OCI-LY7 (cell line): ENCODE results near the gene MAP1B. TPM values are rescaled to one million over a fixed set of nuclear protein-coding genes. Genes with fewer than 3 reads are reported as not detected.
A peak's percentile ranks its signal among the peaks of the same experiment; 100 is the strongest.

ENCODE experiments used
- BruUV-seq: library from RNA; stranded (reverse); fragments of 400-500 nt; replicated peaks from 2 replicates; lab custom pipeline; 2021; lab: Mats Ljungman, UMichigan
- CTCF ChIA-PET: fragments of 300-600 bp; sonication (Branson Sonifier 250); formaldehyde crosslinking; loops from one replicate; lab custom pipeline; 2022; ENCODE audit warnings: antibody characterized with exemption; ENCODE audit not compliant: unreplicated experiment; lab: Charles Lee
- POLR2A ChIA-PET: fragments of 300-600 bp; sonication (Branson Sonifier 250); formaldehyde crosslinking; loops from one replicate; lab custom pipeline; 2022; ENCODE audit warnings: antibody characterized with exemption; lab: Charles Lee
- DNase-seq: peaks from one replicate; pipeline ENCODE4 v3.0.0-alpha.2; 2015; ENCODE audit warnings: low spot score
- H2AFZ ChIP-seq: fragments of 200-600 bp; sonication (generic), shearing (Covaris generic); 2 replicates; pipeline ENCODE4 v1.6.1; 2014; ENCODE audit warnings: mild to moderate bottlenecking, antibody characterized with exemption, low read length, moderate library complexity
- H3K27ac ChIP-seq: fragments of 200-600 bp; sonication (generic); 2 replicates; pipeline ENCODE4 v1.5.1; 2014; ENCODE audit warnings: mixed run types, low read depth, mild to moderate bottlenecking, moderate library complexity, low read length, inconsistent platforms; ENCODE audit not compliant: poor library complexity, severe bottlenecking
- H3K36me3 ChIP-seq: fragments of 200-600 bp; sonication (generic); 2 replicates; pipeline ENCODE4 v1.6.1; 2014; ENCODE audit warnings: mild to moderate bottlenecking, antibody characterized with exemption, low read length, moderate library complexity, mixed read lengths; ENCODE audit not compliant: insufficient read depth
- H3K4me1 ChIP-seq: fragments of 200-600 bp; sonication (generic); 2 replicates; pipeline ENCODE4 v1.5.1; 2014; ENCODE audit warnings: mild to moderate bottlenecking, low read length; ENCODE audit not compliant: insufficient read depth, poor library complexity, severe bottlenecking
- H3K4me2 ChIP-seq: fragments of 200-600 bp; sonication (generic); 2 replicates; pipeline ENCODE4 v1.6.1; 2014; ENCODE audit warnings: mild to moderate bottlenecking, low read length
- H3K4me3 ChIP-seq: fragments of 200-600 bp; sonication (generic); 2 replicates; pipeline ENCODE4 v1.5.1; 2014; ENCODE audit warnings: mild to moderate bottlenecking, low read depth, low read length; ENCODE audit not compliant: poor library complexity, severe bottlenecking
- H3K79me2 ChIP-seq: fragments of 200-600 bp; sonication (generic); 2 replicates; pipeline ENCODE4 v1.6.1; 2016; ENCODE audit warnings: low read depth, mild to moderate bottlenecking, low read length, moderate library complexity, mixed read lengths; ENCODE audit not compliant: insufficient read depth
- H3K9me2 ChIP-seq: fragments of 200-600 bp; sonication (generic); 2 replicates; pipeline ENCODE4 v1.6.1; 2016; ENCODE audit warnings: mild to moderate bottlenecking, low read length, mixed read lengths; ENCODE audit not compliant: insufficient read depth
- H3K9me3 ChIP-seq: fragments of 200-600 bp; sonication (generic); 2 replicates; pipeline ENCODE4 v1.6.1; 2014; ENCODE audit warnings: mild to moderate bottlenecking, mixed run types, low read length, mixed read lengths
- H4K20me1 ChIP-seq: fragments of 200-600 bp; sonication (generic); 2 replicates; pipeline ENCODE4 v1.6.1; 2014; ENCODE audit warnings: mild to moderate bottlenecking, antibody characterized with exemption, low read length, moderate library complexity, mixed read lengths; ENCODE audit not compliant: insufficient read depth
- EZH2phosphoT487 ChIP-seq: fragments of 200-600 bp; sonication (generic); IDR thresholded peaks from 2 replicates; pipeline ENCODE4 v1.6.1; 2018; ENCODE audit warnings: low read depth, borderline replicate concordance, mild to moderate bottlenecking, mixed run types, antibody characterized with exemption, low read length, moderate library complexity, mixed read lengths
- intact Hi-C: fragments of 100-400 bp; cut with micrococcal nuclease; formaldehyde crosslinking; loops from one replicate; pipeline ENCODE4 v1.10.0; 2022; ENCODE audit not compliant: unreplicated experiment
- total RNA-seq, 2 experiments: library from RNA; depleted of rRNA in 1 of 2; stranded (reverse); fragments of >200 nt in 1 of 2; shearing (Covaris generic) in 1 of 2; gene quantifications; 2 replicates each; pipeline ENCODE4 v1.2.3, GENCODE V29; 2014 to 2022
- TF ChIP-seq, protein P1 (sequence below): fragments of 200-600 bp; sonication (generic); conservative IDR thresholded peaks from 2 replicates; pipeline ENCODE4 v1.5.1; 2014; ENCODE audit warnings: mild to moderate bottlenecking, antibody characterized with exemption, low read length, moderate library complexity, mixed read lengths

The MAP1B gene
- total RNA-seq, 2 experiments from 2014 or later, result not detected

DNA sequence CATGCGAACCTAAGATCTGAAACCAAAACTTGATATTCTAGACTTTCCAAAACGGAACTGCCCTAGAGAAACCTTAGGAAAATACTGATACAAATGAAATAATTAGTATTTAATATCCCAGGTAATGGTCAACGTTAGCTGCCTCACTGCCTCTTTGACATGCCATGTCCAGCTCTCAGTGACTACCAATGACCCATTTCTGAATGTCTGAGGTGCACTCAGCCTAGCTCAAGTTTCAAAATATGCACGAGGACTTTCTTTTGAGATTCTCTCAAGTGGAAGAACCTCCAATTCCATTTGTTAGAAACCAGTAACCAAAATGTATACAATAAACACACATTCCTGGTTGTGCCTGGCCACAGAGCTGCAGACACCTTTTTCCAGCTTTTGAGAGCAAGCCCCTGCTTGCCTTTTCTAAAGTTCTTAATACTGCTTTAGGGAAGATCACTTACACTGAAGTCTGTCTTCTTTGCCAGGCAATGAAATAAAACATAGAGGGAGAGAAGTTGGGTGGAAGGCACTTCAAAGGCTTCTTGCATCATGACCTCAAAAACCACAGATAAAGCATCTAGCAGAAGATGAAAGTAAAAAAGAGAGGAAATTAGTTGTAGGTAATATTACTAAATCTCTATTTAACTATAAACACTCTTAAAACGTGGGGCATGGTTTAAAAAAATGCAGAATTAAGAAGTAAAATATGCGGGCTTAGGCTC is 124.9 kb downstream of the MAP1B start:
- Histone ChIP-seq H3K4me1 (peaks cover 21% of the 10 kb centered on the region), H3K9me3 (no peaks in the 10 kb centered on the region), H3K4me2 (peak overlapping the region; percentile 9; the same call in 1 of the 2 replicates), H3K9me2 (no peaks in the 10 kb centered on the region), H3K79me2 (no peaks in the 10 kb centered on the region), H3K4me3 (no peak overlapping the region), H4K20me1 (no peaks in the 10 kb centered on the region), H3K36me3 (peaks cover 95% of the 10 kb centered on the region), H3K27ac (no peak overlapping the region), H2AFZ (no peak overlapping the region)
- CTCF ChIA-PET, result no interaction called here
- intact Hi-C loops, result loop anchor here (5.0 kb wide), 1 partner anchor 75 kb away; no protein-coding TSS in a partner anchor
- POLR2A ChIA-PET, result interaction anchor here (1.3 kb wide), 1 partner anchor 19 kb away, joined by 3 read pairs; no protein-coding TSS in a partner anchor
- BruUV-seq, result no TSS peak
- no peak for TF ChIP-seq EZH2phosphoT487
- TF ChIP-seq, protein P1, sequence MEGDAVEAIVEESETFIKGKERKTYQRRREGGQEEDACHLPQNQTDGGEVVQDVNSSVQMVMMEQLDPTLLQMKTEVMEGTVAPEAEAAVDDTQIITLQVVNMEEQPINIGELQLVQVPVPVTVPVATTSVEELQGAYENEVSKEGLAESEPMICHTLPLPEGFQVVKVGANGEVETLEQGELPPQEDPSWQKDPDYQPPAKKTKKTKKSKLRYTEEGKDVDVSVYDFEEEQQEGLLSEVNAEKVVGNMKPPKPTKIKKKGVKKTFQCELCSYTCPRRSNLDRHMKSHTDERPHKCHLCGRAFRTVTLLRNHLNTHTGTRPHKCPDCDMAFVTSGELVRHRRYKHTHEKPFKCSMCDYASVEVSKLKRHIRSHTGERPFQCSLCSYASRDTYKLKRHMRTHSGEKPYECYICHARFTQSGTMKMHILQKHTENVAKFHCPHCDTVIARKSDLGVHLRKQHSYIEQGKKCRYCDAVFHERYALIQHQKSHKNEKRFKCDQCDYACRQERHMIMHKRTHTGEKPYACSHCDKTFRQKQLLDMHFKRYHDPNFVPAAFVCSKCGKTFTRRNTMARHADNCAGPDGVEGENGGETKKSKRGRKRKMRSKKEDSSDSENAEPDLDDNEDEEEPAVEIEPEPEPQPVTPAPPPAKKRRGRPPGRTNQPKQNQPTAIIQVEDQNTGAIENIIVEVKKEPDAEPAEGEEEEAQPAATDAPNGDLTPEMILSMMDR, result no peak
- no peak for DNase-seq

DNA sequence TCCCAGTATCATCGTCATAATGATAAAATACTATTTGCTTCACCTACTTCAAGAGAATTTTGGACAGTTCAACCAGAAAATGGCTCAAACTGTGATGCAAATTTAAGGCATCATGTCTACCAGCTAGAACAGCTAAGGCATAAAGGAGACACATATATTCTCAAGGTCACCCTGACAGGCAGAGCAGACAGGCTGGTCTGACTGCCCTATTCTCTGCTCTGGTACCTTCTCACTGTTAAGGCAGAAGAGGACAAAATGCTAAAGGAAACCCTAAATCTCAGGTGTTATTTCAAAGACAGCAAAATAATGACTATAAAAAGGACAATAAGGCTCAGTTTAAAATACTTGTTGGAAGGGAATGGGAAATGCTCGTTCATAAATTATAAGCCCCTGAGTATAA is 125.6 kb downstream of the MAP1B start:
- no peak for TF ChIP-seq EZH2phosphoT487
- TF ChIP-seq, protein P1, result no peak
- Histone ChIP-seq H3K9me3 (no peaks in the 10 kb centered on the region), H3K79me2 (no peaks in the 10 kb centered on the region), H3K4me3 (no peak overlapping the region), H3K4me2 (peak overlapping the region; percentile 9; the same call in 1 of the 2 replicates), H3K27ac (no peak overlapping the region), H3K4me1 (peaks cover 21% of the 10 kb centered on the region), H2AFZ (no peak overlapping the region), H3K36me3 (peaks cover 95% of the 10 kb centered on the region), H4K20me1 (no peaks in the 10 kb centered on the region), H3K9me2 (no peaks in the 10 kb centered on the region)
- CTCF ChIA-PET, result no interaction called here
- POLR2A ChIA-PET, result interaction anchor here (1.3 kb wide), 1 partner anchor 19 kb away, joined by 3 read pairs; no protein-coding TSS in a partner anchor
- intact Hi-C loops, result loop anchor here (5.0 kb wide), 1 partner anchor 74 kb away; no protein-coding TSS in a partner anchor
- no TSS peak for BruUV-seq
- no peak for DNase-seq

DNA sequence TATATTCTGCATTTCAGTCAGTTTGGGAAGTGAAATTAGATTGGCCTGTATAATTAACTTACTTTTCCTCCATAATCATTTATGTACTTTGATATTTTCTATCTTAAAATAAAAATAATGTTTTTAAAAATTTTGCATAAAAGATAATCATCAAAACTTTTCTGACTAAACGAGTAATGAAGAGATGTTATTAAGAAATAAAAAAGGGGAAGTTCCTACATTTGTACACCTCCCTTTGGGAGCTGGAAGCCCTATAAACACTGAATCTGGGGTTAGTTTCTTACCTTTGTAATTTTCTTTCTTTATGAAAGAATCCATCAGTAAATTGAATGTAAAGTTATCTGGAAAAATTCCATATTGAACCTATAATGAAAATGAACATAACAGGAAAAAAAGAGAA is 126.6 kb downstream of the MAP1B start:
- no TSS peak for BruUV-seq
- Histone ChIP-seq H4K20me1 (no peaks in the 10 kb centered on the region), H3K9me3 (no peaks in the 10 kb centered on the region), H2AFZ (no peak overlapping the region), H3K79me2 (no peaks in the 10 kb centered on the region), H3K36me3 (peaks cover 95% of the 10 kb centered on the region), H3K4me1 (peaks cover 21% of the 10 kb centered on the region), H3K9me2 (no peaks in the 10 kb centered on the region), H3K27ac (no peak overlapping the region), H3K4me2 (no peak overlapping the region; the same call in 1 of the 2 replicates), H3K4me3 (no peak overlapping the region)
- intact Hi-C loops, result loop anchor here (5.0 kb wide), 1 partner anchor 73 kb away; no protein-coding TSS in a partner anchor
- DNase-seq, result no peak
- no peak for TF ChIP-seq EZH2phosphoT487
- TF ChIP-seq, protein P1, result no peak
- ChIA-PET POLR2A (interaction anchor here (0.6 to 1.5 kb wide), 2 partner anchors 14 to 425 kb away, joined by 4 to 5 read pairs; no protein-coding TSS in a partner anchor), CTCF (no interaction called here)
